ENCODE data around the gene TPK1.

Gene TPK1

GRCh38 chr7:144771927-144772326 lies 63.9 kb downstream of the TPK1 start:
- Histone ChIP-seq H3K4me1 (ENCODE audit: insufficient read depth, low read length, severe bottlenecking) (no peaks in the 10 kb centered on the region), H3K27ac (ENCODE audit: low read depth, low read length, poor library complexity, severe bottlenecking) (no peak overlapping the region), H3F3A (ENCODE audit: insufficient read depth, low read length) (no peaks in the 10 kb centered on the region), H3K27me3 (ENCODE audit: insufficient read depth, low read length) (no peaks in the 10 kb centered on the region), H4K20me1 (ENCODE audit: insufficient read depth, low read length) (no peaks in the 10 kb centered on the region), H3K79me2 (ENCODE audit: insufficient read depth, low read length) (no peaks in the 10 kb centered on the region), H3K9me2 (ENCODE audit: low read depth, low read length) (no peaks in the 10 kb centered on the region), H3K4me2 (ENCODE audit: low read length) (no peak overlapping the region), H3K9ac (ENCODE audit: low read length) (no peak overlapping the region), H2AFZ (ENCODE audit: low read length) (no peak overlapping the region), H3K4me3 (ENCODE audit: low read depth, low read length, poor library complexity, severe bottlenecking) (no peak overlapping the region), H3K36me3 (ENCODE audit: insufficient read depth, low read length) (no peaks in the 10 kb centered on the region), H3K9me3 (ENCODE audit: low read length) (no peaks in the 10 kb centered on the region)
- no peak for TF ChIP-seq EZH2 (IDR thresholded peaks at IDR 0.05; ENCODE audit: borderline replicate concordance, low read length)
- no peak for TF ChIP-seq CTCF (IDR thresholded peaks at IDR 0.05; ENCODE audit: low read length)

GRCh38 chr7:144771174-144771573 lies 64.7 kb downstream of the TPK1 start:
- H3K4me2 ChIP-seq (ENCODE audit: low read length): no peak overlapping the region
- H3F3A ChIP-seq (ENCODE audit: insufficient read depth, low read length): no peaks in the 10 kb centered on the region
- no peak overlapping the region for H3K9ac ChIP-seq (ENCODE audit: low read length)
- H4K20me1 ChIP-seq (ENCODE audit: insufficient read depth, low read length): no peaks in the 10 kb centered on the region
- H3K27me3 ChIP-seq (ENCODE audit: insufficient read depth, low read length): no peaks in the 10 kb centered on the region
- H3K36me3 ChIP-seq (ENCODE audit: insufficient read depth, low read length): no peaks in the 10 kb centered on the region
- H3K4me3 ChIP-seq (ENCODE audit: low read depth, low read length, poor library complexity, severe bottlenecking): no peak overlapping the region
- no peak overlapping the region for H2AFZ ChIP-seq (ENCODE audit: low read length)
- H3K4me1 ChIP-seq (ENCODE audit: insufficient read depth, low read length, severe bottlenecking): no peaks in the 10 kb centered on the region
- no peak overlapping the region for H3K27ac ChIP-seq (ENCODE audit: low read depth, low read length, poor library complexity, severe bottlenecking)
- no peaks in the 10 kb centered on the region for H3K9me3 ChIP-seq (ENCODE audit: low read length)
- no peaks in the 10 kb centered on the region for H3K9me2 ChIP-seq (ENCODE audit: low read depth, low read length)
- no peaks in the 10 kb centered on the region for H3K79me2 ChIP-seq (ENCODE audit: insufficient read depth, low read length)
- TF ChIP-seq CTCF (IDR thresholded peaks at IDR 0.05; ENCODE audit: low read length): no peak
- TF ChIP-seq EZH2 (IDR thresholded peaks at IDR 0.05; ENCODE audit: borderline replicate concordance, low read length): no peak

GRCh38 chr7:144769352-144769751 lies 66.5 kb downstream of the TPK1 start:
- no peaks in the 10 kb centered on the region for H3K79me2 ChIP-seq (ENCODE audit: insufficient read depth, low read length)
- TF ChIP-seq CTCF (IDR thresholded peaks at IDR 0.05; ENCODE audit: low read length) (no peak), EZH2 (IDR thresholded peaks at IDR 0.05; ENCODE audit: borderline replicate concordance, low read length) (no peak)
- no peak overlapping the region for H3K27ac ChIP-seq (ENCODE audit: low read depth, low read length, poor library complexity, severe bottlenecking)
- no peak overlapping the region for H3K4me2 ChIP-seq (ENCODE audit: low read length)
- no peak overlapping the region for H2AFZ ChIP-seq (ENCODE audit: low read length)
- H3K27me3 ChIP-seq (ENCODE audit: insufficient read depth, low read length): no peaks in the 10 kb centered on the region
- no peaks in the 10 kb centered on the region for H3K9me3 ChIP-seq (ENCODE audit: low read length)
- H3K9ac ChIP-seq (ENCODE audit: low read length): no peak overlapping the region
- H3K4me3 ChIP-seq (ENCODE audit: low read depth, low read length, poor library complexity, severe bottlenecking): no peak overlapping the region
- no peaks in the 10 kb centered on the region for H3K9me2 ChIP-seq (ENCODE audit: low read depth, low read length)
- no peaks in the 10 kb centered on the region for H3F3A ChIP-seq (ENCODE audit: insufficient read depth, low read length)
- H4K20me1 ChIP-seq (ENCODE audit: insufficient read depth, low read length): no peaks in the 10 kb centered on the region
- no peaks in the 10 kb centered on the region for H3K36me3 ChIP-seq (ENCODE audit: insufficient read depth, low read length)
- no peaks in the 10 kb centered on the region for H3K4me1 ChIP-seq (ENCODE audit: insufficient read depth, low read length, severe bottlenecking)

Data from OCI-LY1 (cell line).